Heart right ventricle (tissue), 16 donors: ENCODE results near the gene ARAP1. TPM values are rescaled to one million over a fixed set of nuclear protein-coding genes. Genes with fewer than 3 reads are reported as not detected.

ENCODE experiments used
- ATAC-seq, 8 donors: fragments of 200-7000 bp; cut with Tn5 transposase; one replicate each; pipeline ENCODE4 v1.9.1; 2020; ENCODE audit warnings: mild to moderate bottlenecking in 8 of 8, moderate library complexity in 8 of 8, moderate number of reproducible peaks in 1 of 8
- DNase-seq, 2 donors: peaks; one replicate each; pipeline ENCODE4 v3.0.0-alpha.2; 2020
- H3K27ac ChIP-seq, 10 donors: fragments of 200-600 bp; sonication (generic) in 2 of 10; one replicate each; pipeline versions ENCODE4 v1.5.0 to v1.8.0; 2020 to 2022; ENCODE audit warnings: mild to moderate bottlenecking in 3 of 10
- H3K27me3 ChIP-seq, 7 donors: fragments of 200-600 bp; one replicate each; pipeline ENCODE4 v1.8.0; 2021 to 2022; ENCODE audit warnings: mild to moderate bottlenecking in 2 of 7
- H3K36me3 ChIP-seq, 9 donors: fragments of 200-600 bp; sonication (generic) in 1 of 9; one replicate each; pipeline versions ENCODE4 v1.5.0 to v1.8.0; 2020 to 2022; ENCODE audit warnings: mild to moderate bottlenecking in 2 of 9
- H3K4me1 ChIP-seq, 9 donors: fragments of 200-600 bp; sonication (generic) in 1 of 9; one replicate each; pipeline versions ENCODE4 v1.5.0 to v1.8.0; 2020 to 2022; ENCODE audit warnings: mild to moderate bottlenecking in 4 of 9
- H3K4me3 ChIP-seq, 10 donors: fragments of 200-600 bp; sonication (generic) in 2 of 10; one replicate each; pipeline versions ENCODE4 v1.5.0 to v1.8.0; 2020 to 2022; ENCODE audit warnings: mild to moderate bottlenecking in 7 of 10, moderate library complexity in 2 of 10
- H3K9me3 ChIP-seq, 11 donors: fragments of 200-600 bp in 10 of 11; sonication (generic) in 2 of 11; one replicate each; pipeline versions ENCODE4 v1.5.0 to v1.8.0; 2013 to 2022; ENCODE audit warnings: mild to moderate bottlenecking in 2 of 11, control low read depth in 1 of 11, moderate library complexity in 1 of 11
- CTCF ChIP-seq, 9 donors: fragments of 200-600 bp; sonication (generic) in 2 of 9; IDR thresholded peaks; one replicate each; pipeline versions ENCODE4 v1.5.0 to v1.8.0; 2021 to 2022; ENCODE audit warnings: antibody characterized with exemption in 9 of 9, mild to moderate bottlenecking in 5 of 9, moderate library complexity in 1 of 9
- WGBS, 2 donors: extraction: QIAGEN DNeasy Blood & Tissue Kit; methylation state at CpG; one replicate each; pipeline ENCODE4 v1.1.7; 2013; ENCODE audit warnings: inconsistent platforms in 1 of 2; 5-methylcytosine and 5-hydroxymethylcytosine counted together
- intact Hi-C, 10 donors: fragments of 100-400 bp; cut with DNase I; formaldehyde crosslinking; loops; one replicate each; pipeline versions ENCODE4 v1.11.1 to v1.14.2; 2022
- polyA plus RNA-seq, 2 donors: library from polyadenylated mRNA; stranded (reverse); fragments of 200-250 nt; gene quantifications; one replicate each; pipeline ENCODE4 v1.2.3, GENCODE V29; 2013
- total RNA-seq, 10 donors: library from RNA; stranded (reverse); fragmentation: NEBNext Ultra II Directional in 3 of 10; extraction: Animal tissue kit (Norgen Biotek cat#: 25700) in 3 of 10; gene quantifications; one replicate each; pipeline versions ENCODE4 v1.2.1 to v1.2.4, GENCODE V29; 2021 to 2023
- donor health status: Arrhythmogenic right ventricular cardiomyopathy.
- donor health status: ischemic (EF 13 %, LVEDD 7.1; RV severe dilation, severe dysfunction).
- donor health status: healthy with polysubstance abuse.
- donor health status: DM: no; HTN: yes; CAD: no.
- donor health status: DM: no; HTN: no; CAD: no.
- donor health status: ischemic (EF 25% LVEDD 6.9; RV normal size, moderate dysfunction).
- donor health status: ischemic (EF 25% LVEDD 5.7; RV mildly dilated, moderate dysfunction).
- donor health status: healthy.
- donor health status: DM: yes; HTN: yes; CAD: no.
- donor health status: Ischemic cardiomyopathy.
- donor health status: ischemic (EF 35%, LVEDD 5.7; RV mildly dilated, moderate dysfunction).
- donor health status: nonischemic (EF 11% LVEDD 7.7; RV severe dilation, severe dysfunction).
- donor health status: DM: yes; HTN: yes; CAD: no.
- donor health status: PGD.
- donor health status: ischemic (EF 29% LVEDD 5.4; RV normal size, mild dysfunction).
- donor health status: nonischemic (EF 23%, LVEDD 6.1; RV moderate dilation, normal function).

ARAP1 gene
- total and polyA plus RNA-seq, 12 donors = 30.4 to 68.3 (median 40.8) TPM

DNA sequence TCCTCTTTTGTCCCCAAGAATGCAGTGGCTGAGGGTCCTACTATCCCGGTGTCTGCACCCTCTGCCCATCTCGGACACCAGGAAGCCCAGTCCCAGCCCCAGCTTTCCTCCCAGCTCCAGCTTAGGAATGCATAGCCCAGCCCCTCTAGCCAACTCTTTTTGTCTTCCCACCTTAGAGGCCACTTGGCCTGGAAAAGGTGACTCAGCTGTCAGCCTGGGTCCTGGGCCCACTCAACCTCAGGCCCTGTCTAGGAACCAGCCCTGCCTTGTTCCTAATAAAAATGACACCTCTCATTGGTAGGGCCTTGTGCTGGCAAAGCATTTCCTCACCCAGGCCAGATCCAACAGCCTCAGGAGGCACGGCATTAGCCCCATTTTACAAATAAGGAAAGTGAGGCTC is 106.2 kb downstream of the ARAP1 start:
- 92 to 95% methylated on average over 3 of the region's 3 CpGs for WGBS, 2 donors
- no peak overlapping the region for H3K4me3 ChIP-seq
- H3K4me1 ChIP-seq = peaks cover 6 to 21% (median 14%) of the 10 kb centered on the region in 9 donors
- TF ChIP-seq CTCF (IDR thresholded peaks at IDR 0.05) = no peak
- peaks cover 0 to 19% (median 0%) of the 10 kb centered on the region in 7 donors for H3K27me3 ChIP-seq
- no peak overlapping the region for H3K27ac ChIP-seq
- no peaks in the 10 kb centered on the region for H3K36me3 ChIP-seq
- no peaks in the 10 kb centered on the region for H3K9me3 ChIP-seq
- ATAC-seq = no peak
- intact Hi-C loops = loop anchor here in 5 of 10 donors (5.0 to 10.0 kb wide), 2 partner anchors 49 to 171 kb away; no protein-coding TSS in a partner anchor
- no peak for DNase-seq

DNA sequence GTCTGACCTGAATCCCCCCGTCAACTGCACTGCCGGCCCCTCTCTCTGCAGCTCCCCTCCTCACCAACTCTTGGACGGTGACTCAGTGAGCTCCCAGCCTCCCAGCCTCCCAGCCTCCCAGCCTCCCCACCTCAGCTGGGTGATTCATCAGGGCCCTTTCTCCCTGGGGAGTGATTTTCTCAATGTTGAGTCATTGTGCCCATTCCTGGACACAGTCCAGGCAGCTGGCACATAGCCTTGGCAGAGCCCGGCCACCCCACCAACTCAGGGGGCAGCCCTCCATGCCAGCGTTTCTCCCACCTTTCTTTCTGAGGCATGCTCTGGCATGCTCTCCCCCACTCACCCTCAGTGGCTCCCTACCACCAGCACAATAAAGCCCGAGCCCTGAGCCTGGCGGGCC is 108.7 kb downstream of the ARAP1 start:
- no peak overlapping the region for H3K27ac ChIP-seq
- ATAC-seq (no peak), DNase-seq (no peak)
- no peak for TF ChIP-seq CTCF (IDR thresholded peaks at IDR 0.05)
- no peaks in the 10 kb centered on the region for H3K36me3 ChIP-seq
- no peaks in the 10 kb centered on the region for H3K9me3 ChIP-seq
- 84 to 88% methylated on average over 7 of the region's 7 CpGs for WGBS, 2 donors
- intact Hi-C loops = loop anchor here (1.0 to 10.0 kb wide), 10 partner anchors 44 to 173 kb away; no protein-coding TSS in a partner anchor
- H3K4me1 ChIP-seq = peaks cover 6 to 43% (median 19%) of the 10 kb centered on the region in 9 donors
- H3K4me3 ChIP-seq = peak overlapping the region in 4 of 10 donors; percentile 63 to 74 (median 73)
- H3K27me3 ChIP-seq = peaks cover 0 to 40% (median 0%) of the 10 kb centered on the region in 7 donors

GRCh38 chr11:72642884-72643522 is 109.2 kb downstream of the ARAP1 start:
- H3K4me1 ChIP-seq = peaks cover 6 to 48% (median 25%) of the 10 kb centered on the region in 9 donors
- WGBS, 2 donors = 1 to 2% methylated on average over 52 to 59 of the region's 59 CpGs
- peak overlapping the region; percentile 58 to 75 (median 72) for H3K4me3 ChIP-seq
- peak overlapping the region in 9 of 10 donors; percentile 2 to 84 (median 59) for H3K27ac ChIP-seq
- DNase-seq = peak; percentile 38 to 73
- H3K9me3 ChIP-seq = no peaks in the 10 kb centered on the region
- no peaks in the 10 kb centered on the region for H3K36me3 ChIP-seq
- TF ChIP-seq CTCF (IDR thresholded peaks at IDR 0.05) = peak; percentile 95 to 100 (median 99)
- H3K27me3 ChIP-seq = peaks cover 0 to 44% (median 0%) of the 10 kb centered on the region in 7 donors
- intact Hi-C loops = loop anchor here (1.0 to 10.0 kb wide), 11 partner anchors 44 to 172 kb away; no protein-coding TSS in a partner anchor
- ATAC-seq = peak; percentile 70 to 82 (median 79)

- Histone ChIP-seq H3K27ac (peak overlapping the region; percentile 58 to 84 (median 73)), H3K4me1 (peaks cover 7 to 55% (median 32%) of the 10 kb centered on the region in 9 donors), H3K27me3 (peaks cover 0 to 47% (median 0%) of the 10 kb centered on the region in 7 donors), H3K36me3 (no peaks in the 10 kb centered on the region), H3K4me3 (peak overlapping the region; percentile 58 to 75 (median 72)), H3K9me3 (no peaks in the 10 kb centered on the region)
- ATAC-seq (peak; percentile 64 to 85 (median 75)), DNase-seq (peak in 1 of 2 donors; percentile 63)
- intact Hi-C loops = loop anchor here in 9 of 10 donors (1.0 to 10.0 kb wide), 10 partner anchors 43 to 171 kb away; no protein-coding TSS in a partner anchor
- TF ChIP-seq CTCF (IDR thresholded peaks at IDR 0.05) = no peak
- 1% methylated on average over 69 to 85 of the region's 85 CpGs for WGBS, 2 donors
These were observed 109.9 kb downstream of the ARAP1 start for GRCh38 chr11:72642043-72642883.
